PC-9 (cell line): ENCODE results near the gene ZACN. TPM values are rescaled to one million over a fixed set of nuclear protein-coding genes. Genes with fewer than 3 reads are reported as not detected.

Experiments
- BruUV-seq: library from RNA; stranded (reverse); fragments of 400-500 nt; replicated peaks from 2 replicates; lab custom pipeline; 2021; lab: Mats Ljungman, UMichigan
- CTCF ChIA-PET: fragments of 300-600 bp; sonication (Branson Sonifier 250); formaldehyde crosslinking; loops from one replicate; lab custom pipeline; 2022; ENCODE audit warnings: antibody characterized with exemption; lab: Charles Lee
- POLR2A ChIA-PET: fragments of 300-600 bp; sonication (Branson Sonifier 250); formaldehyde crosslinking; loops from one replicate; lab custom pipeline; 2022; ENCODE audit warnings: antibody characterized with exemption; ENCODE audit not compliant: unreplicated experiment; lab: Charles Lee
- DNase-seq, 2 experiments: peaks; one replicate each; pipeline versions ENCODE4 v3.0.0 to v3.0.0-alpha.2; 2015 to 2022; ENCODE audit warnings: mixed read lengths in 1 of 2
- H2AFZ ChIP-seq: fragments of 200-600 bp; sonication (generic); 2 replicates; pipeline ENCODE4 v1.8.1; 2017; ENCODE audit warnings: antibody characterized with exemption
- H3F3A ChIP-seq: fragments of 200-600 bp; sonication (generic); 2 replicates; pipeline ENCODE4 v1.8.1; 2017; ENCODE audit warnings: antibody characterized with exemption, mild to moderate bottlenecking, low read depth; ENCODE audit not compliant: insufficient read depth
- H3K27ac ChIP-seq: fragments of 200-600 bp; sonication (generic); 2 replicates; pipeline ENCODE4 v1.6.1; 2016; ENCODE audit warnings: mixed run types
- H3K27me3 ChIP-seq: fragments of 200-600 bp; sonication (generic); 2 replicates; pipeline ENCODE4 v1.6.1; 2016; ENCODE audit warnings: low read depth, mixed run types; ENCODE audit not compliant: insufficient read depth
- H3K36me3 ChIP-seq: fragments of 200-600 bp; sonication (generic); 2 replicates; pipeline ENCODE4 v1.6.1; 2016; ENCODE audit warnings: low read depth, mixed run types
- H3K4me1 ChIP-seq: fragments of 200-600 bp; sonication (generic); replicated peaks from 2 replicates; pipeline ENCODE4 v1.6.1; 2016; ENCODE audit warnings: mixed run types; ENCODE audit not compliant: insufficient read depth
- H3K4me2 ChIP-seq: fragments of 200-600 bp; sonication (generic); 2 replicates; pipeline ENCODE4 v1.6.1; 2017; ENCODE audit warnings: mixed run types
- H3K4me3 ChIP-seq: fragments of 200-600 bp; sonication (generic); 2 replicates; pipeline ENCODE4 v1.6.1; 2016; ENCODE audit warnings: mixed run types
- H3K79me2 ChIP-seq: fragments of 200-600 bp; sonication (generic); 2 replicates; pipeline ENCODE4 v1.6.1; 2017; ENCODE audit warnings: low read depth, mixed run types
- H3K9me2 ChIP-seq: fragments of 200-600 bp; sonication (generic); 2 replicates; pipeline ENCODE4 v1.8.1; 2017; ENCODE audit warnings: mild to moderate bottlenecking; ENCODE audit not compliant: insufficient read depth
- H3K9me3 ChIP-seq: fragments of 200-600 bp; sonication (generic); 2 replicates; pipeline ENCODE4 v1.8.1; 2016; ENCODE audit warnings: low read depth; ENCODE audit not compliant: insufficient read depth
- H4K20me1 ChIP-seq: fragments of 200-600 bp; sonication (generic); 2 replicates; pipeline ENCODE4 v1.8.1; 2017; ENCODE audit not compliant: insufficient read depth
- EZH2 ChIP-seq: fragments of 200-600 bp; sonication (generic); IDR thresholded peaks from 2 replicates; pipeline ENCODE4 v1.8.0; 2017; ENCODE audit warnings: antibody characterized with exemption, low read depth
- intact Hi-C: fragments of 100-400 bp; cut with micrococcal nuclease; formaldehyde crosslinking; loops from one replicate; pipeline ENCODE4 v1.10.0; 2022; ENCODE audit not compliant: unreplicated experiment
- total RNA-seq: library from RNA; stranded (reverse); gene quantifications from 2 replicates; pipeline ENCODE4 v1.2.3, GENCODE V29; 2021
- TF ChIP-seq, protein P1 (sequence below): fragments of 200-600 bp; sonication (generic); conservative IDR thresholded peaks from 2 replicates; pipeline ENCODE4 v1.6.1; 2017; ENCODE audit warnings: mixed run types, antibody characterized with exemption, mild to moderate bottlenecking, moderate library complexity

ZACN gene
- total RNA-seq, 1 experiment from 2014 or later: not detected

- H3K4me1 ChIP-seq: peaks cover 20% of the 10 kb centered on the region
- H3F3A ChIP-seq: peaks cover 17% of the 10 kb centered on the region; the same call in 1 of the 2 replicates
- H3K79me2 ChIP-seq: peaks cover 11% of the 10 kb centered on the region; the same call in 1 of the 2 replicates
- H3K27me3 ChIP-seq: no peaks in the 10 kb centered on the region
- H3K4me3 ChIP-seq: no peak overlapping the region
- H4K20me1 ChIP-seq: no peaks in the 10 kb centered on the region
- no TSS peak for BruUV-seq
- H3K36me3 ChIP-seq: peaks cover 20% of the 10 kb centered on the region; the same call in 1 of the 2 replicates
- CTCF ChIA-PET: interaction anchor here (0.6 to 0.7 kb wide), 5 partner anchors 9 to 206 kb away, joined by 3 to 10 read pairs (median 7); no protein-coding TSS in a partner anchor
- H3K9me2 ChIP-seq: no peaks in the 10 kb centered on the region
- no peak overlapping the region for H3K27ac ChIP-seq
- no peaks in the 10 kb centered on the region for H3K9me3 ChIP-seq
- TF ChIP-seq EZH2: no peak
- TF ChIP-seq, protein P1, sequence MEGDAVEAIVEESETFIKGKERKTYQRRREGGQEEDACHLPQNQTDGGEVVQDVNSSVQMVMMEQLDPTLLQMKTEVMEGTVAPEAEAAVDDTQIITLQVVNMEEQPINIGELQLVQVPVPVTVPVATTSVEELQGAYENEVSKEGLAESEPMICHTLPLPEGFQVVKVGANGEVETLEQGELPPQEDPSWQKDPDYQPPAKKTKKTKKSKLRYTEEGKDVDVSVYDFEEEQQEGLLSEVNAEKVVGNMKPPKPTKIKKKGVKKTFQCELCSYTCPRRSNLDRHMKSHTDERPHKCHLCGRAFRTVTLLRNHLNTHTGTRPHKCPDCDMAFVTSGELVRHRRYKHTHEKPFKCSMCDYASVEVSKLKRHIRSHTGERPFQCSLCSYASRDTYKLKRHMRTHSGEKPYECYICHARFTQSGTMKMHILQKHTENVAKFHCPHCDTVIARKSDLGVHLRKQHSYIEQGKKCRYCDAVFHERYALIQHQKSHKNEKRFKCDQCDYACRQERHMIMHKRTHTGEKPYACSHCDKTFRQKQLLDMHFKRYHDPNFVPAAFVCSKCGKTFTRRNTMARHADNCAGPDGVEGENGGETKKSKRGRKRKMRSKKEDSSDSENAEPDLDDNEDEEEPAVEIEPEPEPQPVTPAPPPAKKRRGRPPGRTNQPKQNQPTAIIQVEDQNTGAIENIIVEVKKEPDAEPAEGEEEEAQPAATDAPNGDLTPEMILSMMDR: no peak
- intact Hi-C loops: no loop called here
- peak; percentile 40 to 59 for DNase-seq
- no peak overlapping the region for H2AFZ ChIP-seq
- POLR2A ChIA-PET: interaction anchor here (0.5 to 0.7 kb wide), 3 partner anchors 12 to 476 kb away, joined by 3 to 8 read pairs (median 4); no protein-coding TSS in a partner anchor
- H3K4me2 ChIP-seq: no peak overlapping the region
Observed at GRCh38 chr17:76046064-76046463, 32.9 kb upstream of the ZACN start.

DNA sequence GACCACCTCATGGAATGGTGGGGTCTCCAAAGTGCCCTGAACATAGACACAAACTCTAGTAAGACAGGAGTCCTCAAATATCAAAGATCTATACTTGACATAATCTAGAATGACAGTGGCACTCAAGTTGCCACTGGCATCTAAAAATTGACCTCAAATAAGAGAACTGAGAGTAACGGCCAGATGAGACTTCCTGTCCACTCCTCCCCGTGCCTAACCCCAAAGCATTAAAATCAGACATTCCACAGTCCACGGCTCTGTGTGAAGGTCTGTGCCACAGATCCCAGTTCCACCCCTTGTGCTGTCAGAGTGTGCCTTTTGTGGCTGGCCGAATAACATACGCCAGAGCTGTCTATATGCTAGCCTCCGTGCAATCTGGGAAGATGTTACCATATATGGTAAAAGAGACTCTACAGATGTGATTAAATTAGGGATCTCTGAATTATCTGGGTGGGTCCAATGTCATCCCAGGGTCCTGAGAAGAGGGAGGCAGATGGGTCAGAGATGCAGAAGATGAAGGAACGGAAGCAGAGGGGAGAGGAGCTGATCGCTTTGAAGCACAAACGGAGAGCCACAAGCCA is 30.9 kb upstream of the ZACN start:
- Histone ChIP-seq H3K27me3 (no peaks in the 10 kb centered on the region), H3K36me3 (peaks cover 20% of the 10 kb centered on the region; the same call in 1 of the 2 replicates)

DNA sequence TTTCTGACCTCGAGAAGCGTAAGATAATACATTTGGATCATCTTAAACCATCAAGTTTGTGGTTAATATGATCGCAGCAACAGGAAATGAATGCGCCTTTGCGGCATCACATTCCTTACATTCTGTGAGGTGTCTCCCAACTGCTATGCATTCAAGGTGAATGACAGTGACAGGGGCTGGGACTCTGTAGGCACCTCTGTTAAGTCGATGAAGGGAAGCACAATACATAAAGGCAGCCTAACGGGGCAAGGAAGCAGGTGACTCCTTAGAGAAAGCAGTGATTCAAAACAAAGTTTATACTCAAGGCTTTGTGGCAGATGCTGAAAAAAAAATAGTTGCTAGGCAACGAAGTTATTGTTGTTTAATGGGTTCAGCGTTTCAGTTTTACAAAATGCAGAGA is 30.3 kb upstream of the ZACN start:
- ChIA-PET CTCF (no interaction called here), POLR2A (interaction anchor here (0.6 kb wide), 1 partner anchor 15 kb away, joined by 3 read pairs; no protein-coding TSS in a partner anchor)
- Histone ChIP-seq H3K9me2 (no peaks in the 10 kb centered on the region), H3K4me3 (no peak overlapping the region), H4K20me1 (no peaks in the 10 kb centered on the region), H3K9me3 (peaks cover under 1% of the 10 kb centered on the region; the same call in 1 of the 2 replicates), H3K4me2 (no peak overlapping the region), H3K27me3 (no peaks in the 10 kb centered on the region), H3K36me3 (peaks cover 20% of the 10 kb centered on the region), H2AFZ (no peak overlapping the region), H3K4me1 (peaks cover 42% of the 10 kb centered on the region), H3K79me2 (peaks cover 27% of the 10 kb centered on the region), H3K27ac (no peak overlapping the region), H3F3A (peaks cover 38% of the 10 kb centered on the region)
- peak in 1 of 2 experiments; percentile 67 for DNase-seq
- no TSS peak for BruUV-seq
- intact Hi-C loops: no loop called here
- TF ChIP-seq EZH2: no peak
- TF ChIP-seq, protein P1: no peak

More for the DNA sequence above, 30.9 kb upstream of the ZACN start:
- Histone ChIP-seq H3K9me2 (no peaks in the 10 kb centered on the region), H3K79me2 (peaks cover 23% of the 10 kb centered on the region), H3K4me3 (no peak overlapping the region), H3K4me1 (peaks cover 36% of the 10 kb centered on the region), H3F3A (peaks cover 32% of the 10 kb centered on the region), H3K4me2 (no peak overlapping the region), H4K20me1 (no peaks in the 10 kb centered on the region), H3K27ac (no peak overlapping the region), H3K9me3 (no peaks in the 10 kb centered on the region), H2AFZ (no peak overlapping the region)
- intact Hi-C loops: no loop called here
- ChIA-PET POLR2A (no interaction called here), CTCF (no interaction called here)
- TF ChIP-seq, protein P1: no peak
- no peak for TF ChIP-seq EZH2
- no peak for DNase-seq
- no TSS peak for BruUV-seq
